ENCODE results near the gene MAN1C1. TPM values are rescaled to one million over a fixed set of nuclear protein-coding genes. Genes with fewer than 3 reads are reported as not detected.

Gene MAN1C1
- total RNA-seq, 1 donor from 2014 or later, result 0.20 TPM

GRCh38 chr1:25577134-25577920 lies 39.3 kb upstream of the MAN1C1 start:
- DNase-seq, result no peak
- Mint-ChIP-seq H3K4me3 (no peak overlapping the region), H3K27ac (no peak overlapping the region), H3K4me1 (peaks cover 2% of the 10 kb centered on the region), H3K9me3 (no peaks in the 10 kb centered on the region), H3K36me3 (ENCODE audit: low read depth) (no peaks in the 10 kb centered on the region), H3K27me3 (peaks cover 7% of the 10 kb centered on the region)
- CTCF ChIA-PET, result interaction anchor here (0.6 kb wide), 1 partner anchor 309 kb away, joined by 3 read pairs; no protein-coding TSS in a partner anchor
- intact Hi-C loops (cut with micrococcal nuclease), result no loop called here
- no peak for ATAC-seq (ENCODE audit: low read depth)
- POLR2A ChIA-PET, result no interaction called here
- no peak for TF ChIP-seq CTCF (IDR thresholded peaks at IDR 0.05)

GRCh38 chr1:25579292-25580252 lies 37.0 kb upstream of the MAN1C1 start:
- CTCF ChIA-PET, result no interaction called here
- no peak for ATAC-seq (ENCODE audit: low read depth)
- no peaks in the 10 kb centered on the region for H3K27me3 Mint-ChIP-seq
- H3K9me3 Mint-ChIP-seq, result peaks cover 4% of the 10 kb centered on the region
- intact Hi-C loops (cut with micrococcal nuclease), result no loop called here
- H3K4me1 Mint-ChIP-seq, result peaks cover under 1% of the 10 kb centered on the region
- no peak for DNase-seq
- H3K27ac Mint-ChIP-seq, result no peak overlapping the region
- no peak for TF ChIP-seq CTCF (IDR thresholded peaks at IDR 0.05)
- POLR2A ChIA-PET, result no interaction called here
- no peaks in the 10 kb centered on the region for H3K36me3 Mint-ChIP-seq (ENCODE audit: low read depth)
- H3K4me3 Mint-ChIP-seq, result no peak overlapping the region

- H3K27me3 Mint-ChIP-seq, result no peaks in the 10 kb centered on the region
- no peak for ATAC-seq (ENCODE audit: low read depth)
- H3K9me3 Mint-ChIP-seq, result peaks cover 4% of the 10 kb centered on the region
- ChIA-PET CTCF (interaction anchor here (0.6 kb wide), 1 partner anchor 1435 kb away, joined by 3 read pairs; no protein-coding TSS in a partner anchor), POLR2A (no interaction called here)
- intact Hi-C loops (cut with micrococcal nuclease), result no loop called here
- no peak for TF ChIP-seq CTCF (IDR thresholded peaks at IDR 0.05)
- H3K36me3 Mint-ChIP-seq (ENCODE audit: low read depth), result no peaks in the 10 kb centered on the region
- H3K4me1 Mint-ChIP-seq, result peaks cover 14% of the 10 kb centered on the region
- DNase-seq, result no peak
- no peak overlapping the region for H3K4me3 Mint-ChIP-seq
- H3K27ac Mint-ChIP-seq, result no peak overlapping the region
These were observed 35.7 kb upstream of the MAN1C1 start for GRCh38 chr1:25580927-25581326.

DNA sequence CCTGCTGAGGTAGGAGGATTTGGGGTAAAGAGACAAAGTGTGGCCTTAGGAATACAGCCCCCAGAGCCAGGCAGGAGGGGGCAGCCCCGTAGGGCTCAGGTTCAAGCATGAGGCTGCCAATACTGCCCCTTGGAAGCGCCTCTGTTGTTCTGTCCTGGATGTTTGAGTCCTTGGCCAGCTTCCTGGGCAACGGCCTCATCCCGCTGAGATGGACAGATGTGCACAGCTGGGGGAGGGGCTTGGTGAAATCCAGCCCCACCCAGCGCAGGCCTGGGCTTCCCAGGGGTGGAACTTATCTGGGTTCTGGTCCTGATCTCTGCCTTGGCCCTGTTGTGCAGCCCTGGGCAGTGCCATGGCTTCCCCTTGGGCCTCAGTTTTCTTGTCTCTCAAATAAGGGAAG lies 34.8 kb upstream of the MAN1C1 start:
- no peak for ATAC-seq (ENCODE audit: low read depth)
- Mint-ChIP-seq H3K4me1 (peaks cover 19% of the 10 kb centered on the region), H3K9me3 (peaks cover 4% of the 10 kb centered on the region), H3K27ac (no peak overlapping the region), H3K36me3 (ENCODE audit: low read depth) (no peaks in the 10 kb centered on the region), H3K27me3 (no peaks in the 10 kb centered on the region), H3K4me3 (no peak overlapping the region)
- CTCF ChIA-PET, result no interaction called here
- no peak for DNase-seq
- POLR2A ChIA-PET, result interaction anchor here (0.6 kb wide), 1 partner anchor 416 kb away, joined by 5 read pairs; no protein-coding TSS in a partner anchor
- intact Hi-C loops (cut with micrococcal nuclease), result no loop called here
- no peak for TF ChIP-seq CTCF (IDR thresholded peaks at IDR 0.05)
